ENCODE results near the gene FRYL.
"Not testable (repeated sequence)": the region's sequence is repeated elsewhere in the genome, so short reads cannot be mapped to it uniquely, and the experiment has no call there.

The FRYL gene

GRCh38 chr4:48686369-48686768, 93.7 kb downstream of the FRYL start:
- no peaks in the 10 kb centered on the region for H3K27me3 Mint-ChIP-seq (ENCODE audit: low read depth)
- no peaks in the 10 kb centered on the region for H3K9me3 Mint-ChIP-seq
- no peak overlapping the region for H3K4me3 Mint-ChIP-seq
- H3K27ac Mint-ChIP-seq, result no peak overlapping the region
- peaks cover 5% of the 10 kb centered on the region for H3K36me3 Mint-ChIP-seq (ENCODE audit: low read depth)
- peaks cover 17% of the 10 kb centered on the region for H3K4me1 Mint-ChIP-seq (ENCODE audit: low read depth)

GRCh38 chr4:48683784-48684666, 96.1 kb downstream of the FRYL start:
- peaks cover 22% of the 10 kb centered on the region for H3K4me1 Mint-ChIP-seq (ENCODE audit: low read depth)
- H3K36me3 Mint-ChIP-seq (ENCODE audit: low read depth), result peaks cover 5% of the 10 kb centered on the region
- no peaks in the 10 kb centered on the region for H3K9me3 Mint-ChIP-seq
- no peaks in the 10 kb centered on the region for H3K27me3 Mint-ChIP-seq (ENCODE audit: low read depth)
- H3K4me3 Mint-ChIP-seq, result no peak overlapping the region
- H3K27ac Mint-ChIP-seq, result no peak overlapping the region

- not testable (repeated sequence) for H3K27ac Mint-ChIP-seq; H3K4me3 Mint-ChIP-seq; H3K9me3 Mint-ChIP-seq; H3K36me3 Mint-ChIP-seq (ENCODE audit: low read depth); H3K27me3 Mint-ChIP-seq (ENCODE audit: low read depth)
- peaks cover 22% of the 10 kb centered on the region for H3K4me1 Mint-ChIP-seq (ENCODE audit: low read depth)
Observed at GRCh38 chr4:48682870-48683269, 97.2 kb downstream of the FRYL start.

GRCh38 chr4:48681856-48682255, 98.2 kb downstream of the FRYL start:
- H3K36me3 Mint-ChIP-seq (ENCODE audit: low read depth), result peaks cover 5% of the 10 kb centered on the region
- no peaks in the 10 kb centered on the region for H3K9me3 Mint-ChIP-seq
- H3K4me3 Mint-ChIP-seq, result no peak overlapping the region
- H3K4me1 Mint-ChIP-seq (ENCODE audit: low read depth), result peaks cover 22% of the 10 kb centered on the region
- H3K27me3 Mint-ChIP-seq (ENCODE audit: low read depth), result no peaks in the 10 kb centered on the region
- peak overlapping the region; percentile 1 for H3K27ac Mint-ChIP-seq

- no peak overlapping the region for H3K27ac Mint-ChIP-seq
- H3K4me1 Mint-ChIP-seq (ENCODE audit: low read depth), result peaks cover 24% of the 10 kb centered on the region
- no peak overlapping the region for H3K4me3 Mint-ChIP-seq
- H3K9me3 Mint-ChIP-seq, result no peaks in the 10 kb centered on the region
- H3K27me3 Mint-ChIP-seq (ENCODE audit: low read depth), result no peaks in the 10 kb centered on the region
- H3K36me3 Mint-ChIP-seq (ENCODE audit: low read depth), result peaks cover 6% of the 10 kb centered on the region
Observed at GRCh38 chr4:48680848-48681568, 99.1 kb downstream of the FRYL start.

- H3K9me3 Mint-ChIP-seq, result peaks cover 5% of the 10 kb centered on the region
- H3K27me3 Mint-ChIP-seq (ENCODE audit: low read depth), result no peaks in the 10 kb centered on the region
- H3K4me1 Mint-ChIP-seq (ENCODE audit: low read depth), result peaks cover 5% of the 10 kb centered on the region
- H3K4me3 Mint-ChIP-seq, result no peak overlapping the region
- peaks cover 20% of the 10 kb centered on the region for H3K36me3 Mint-ChIP-seq (ENCODE audit: low read depth)
- no peak overlapping the region for H3K27ac Mint-ChIP-seq
Observed at GRCh38 chr4:48673537-48673936, 106.5 kb downstream of the FRYL start.

GRCh38 chr4:48670587-48670986, 109.5 kb downstream of the FRYL start:
- H3K4me3 Mint-ChIP-seq, result no peak overlapping the region
- peaks cover 10% of the 10 kb centered on the region for H3K4me1 Mint-ChIP-seq (ENCODE audit: low read depth)
- H3K9me3 Mint-ChIP-seq, result peaks cover 5% of the 10 kb centered on the region
- H3K27me3 Mint-ChIP-seq (ENCODE audit: low read depth), result no peaks in the 10 kb centered on the region
- peaks cover 15% of the 10 kb centered on the region for H3K36me3 Mint-ChIP-seq (ENCODE audit: low read depth)
- H3K27ac Mint-ChIP-seq, result no peak overlapping the region

GRCh38 chr4:48669086-48669485, 111.0 kb downstream of the FRYL start:
- Mint-ChIP-seq H3K27me3 (ENCODE audit: low read depth) (no peaks in the 10 kb centered on the region), H3K4me3 (no peak overlapping the region), H3K9me3 (peaks cover 5% of the 10 kb centered on the region), H3K27ac (no peak overlapping the region), H3K36me3 (ENCODE audit: low read depth) (peaks cover 13% of the 10 kb centered on the region), H3K4me1 (ENCODE audit: low read depth) (peaks cover 12% of the 10 kb centered on the region)

GRCh38 chr4:48668254-48669017, 111.6 kb downstream of the FRYL start:
- Mint-ChIP-seq H3K9me3 (peaks cover 5% of the 10 kb centered on the region), H3K36me3 (ENCODE audit: low read depth) (peaks cover 13% of the 10 kb centered on the region), H3K4me3 (no peak overlapping the region), H3K27ac (no peak overlapping the region), H3K27me3 (ENCODE audit: low read depth) (no peaks in the 10 kb centered on the region), H3K4me1 (ENCODE audit: low read depth) (peaks cover 13% of the 10 kb centered on the region)

- peaks cover 13% of the 10 kb centered on the region for H3K4me1 Mint-ChIP-seq (ENCODE audit: low read depth)
- H3K36me3 Mint-ChIP-seq (ENCODE audit: low read depth), result peaks cover 9% of the 10 kb centered on the region
- H3K4me3 Mint-ChIP-seq, result no peak overlapping the region
Observed at GRCh38 chr4:48667148-48667547, 112.9 kb downstream of the FRYL start.

GRCh38 chr4:48665555-48666186, 114.4 kb downstream of the FRYL start:
- H3K27me3 Mint-ChIP-seq (ENCODE audit: low read depth), result no peaks in the 10 kb centered on the region
- peaks cover 13% of the 10 kb centered on the region for H3K4me1 Mint-ChIP-seq (ENCODE audit: low read depth)
- H3K27ac Mint-ChIP-seq, result no peak overlapping the region
- H3K36me3 Mint-ChIP-seq (ENCODE audit: low read depth), result peaks cover 6% of the 10 kb centered on the region
- no peak overlapping the region for H3K4me3 Mint-ChIP-seq
- peaks cover 3% of the 10 kb centered on the region for H3K9me3 Mint-ChIP-seq

More at GRCh38 chr4:48667148-48667547, 112.9 kb downstream of the FRYL start:
- no peak overlapping the region for H3K27ac Mint-ChIP-seq
- H3K9me3 Mint-ChIP-seq, result peaks cover 5% of the 10 kb centered on the region
- H3K27me3 Mint-ChIP-seq (ENCODE audit: low read depth), result no peaks in the 10 kb centered on the region

GRCh38 chr4:48664938-48665337, 115.1 kb downstream of the FRYL start:
- Mint-ChIP-seq H3K9me3 (no peaks in the 10 kb centered on the region), H3K4me1 (ENCODE audit: low read depth) (peaks cover 13% of the 10 kb centered on the region), H3K27me3 (ENCODE audit: low read depth) (no peaks in the 10 kb centered on the region), H3K4me3 (no peak overlapping the region), H3K36me3 (ENCODE audit: low read depth) (peaks cover 5% of the 10 kb centered on the region), H3K27ac (no peak overlapping the region)

GRCh38 chr4:48661391-48661790, 118.7 kb downstream of the FRYL start:
- Mint-ChIP-seq H3K27ac (no peak overlapping the region), H3K27me3 (ENCODE audit: low read depth) (no peaks in the 10 kb centered on the region), H3K4me3 (no peak overlapping the region), H3K36me3 (ENCODE audit: low read depth) (peaks cover 7% of the 10 kb centered on the region), H3K4me1 (ENCODE audit: low read depth) (peaks cover 7% of the 10 kb centered on the region), H3K9me3 (no peaks in the 10 kb centered on the region)

- no peak overlapping the region for H3K4me3 Mint-ChIP-seq
Observed at GRCh38 chr4:48660347-48660746, 119.7 kb downstream of the FRYL start.

More at GRCh38 chr4:48660347-48660746, 119.7 kb downstream of the FRYL start:
- Mint-ChIP-seq H3K36me3 (ENCODE audit: low read depth) (peaks cover 7% of the 10 kb centered on the region), H3K27me3 (ENCODE audit: low read depth) (no peaks in the 10 kb centered on the region), H3K9me3 (no peaks in the 10 kb centered on the region), H3K4me1 (ENCODE audit: low read depth) (peaks cover 2% of the 10 kb centered on the region), H3K27ac (no peak overlapping the region)
